Measurements from ENCODE around the gene TSKS. TPM values are rescaled to one million over a fixed set of nuclear protein-coding genes. Genes with fewer than 3 reads are reported as not detected.

Gene TSKS
- total RNA-seq, 1 donor = 1.4 TPM

- no peak overlapping the region for H3K4me3 ChIP-seq (ENCODE audit: low read depth, low read length)
- no peak for TF ChIP-seq CTCF (IDR thresholded peaks at IDR 0.05; ENCODE audit: insufficient read depth, low read length)
- no peak for DNase-seq (ENCODE audit: low read depth)
Measured at GRCh38 chr19:49700563-49700962, 62.5 kb downstream of the TSKS start.

GRCh38 chr19:49699364-49699763 lies 63.7 kb downstream of the TSKS start:
- DNase-seq (ENCODE audit: low read depth) = no peak
- no peak for TF ChIP-seq CTCF (IDR thresholded peaks at IDR 0.05; ENCODE audit: insufficient read depth, low read length)

GRCh38 chr19:49696865-49697264 lies 66.2 kb downstream of the TSKS start:
- no peak for DNase-seq (ENCODE audit: low read depth)
- no peak overlapping the region for H3K4me3 ChIP-seq (ENCODE audit: low read depth, low read length)
- TF ChIP-seq CTCF (IDR thresholded peaks at IDR 0.05; ENCODE audit: insufficient read depth, low read length) = no peak

More at GRCh38 chr19:49699364-49699763, 63.7 kb downstream of the TSKS start:
- no peak overlapping the region for H3K4me3 ChIP-seq (ENCODE audit: low read depth, low read length)

DNA sequence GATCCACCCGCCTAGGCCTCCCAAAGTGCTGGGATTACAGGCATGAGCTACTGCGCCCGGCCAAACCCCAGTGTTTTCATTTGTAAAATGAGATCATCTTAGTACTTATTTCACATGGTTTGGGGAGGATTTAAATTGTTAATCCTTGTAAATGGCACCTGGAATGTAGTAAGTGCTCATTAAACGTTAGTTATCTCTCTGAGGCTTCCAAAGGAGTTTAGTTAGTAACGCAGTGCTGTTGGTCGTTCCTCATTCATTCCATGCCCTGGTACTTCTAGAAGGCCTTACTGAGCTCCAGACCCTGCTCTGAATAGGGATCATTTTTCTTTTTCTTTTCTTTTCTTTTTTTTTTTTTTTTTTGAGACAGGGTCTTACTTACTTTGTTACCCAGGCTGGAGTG lies 67.0 kb downstream of the TSKS start:
- TF ChIP-seq CTCF (IDR thresholded peaks at IDR 0.05; ENCODE audit: insufficient read depth, low read length) = no peak
- H3K4me3 ChIP-seq (ENCODE audit: low read depth, low read length) = no peak overlapping the region
- DNase-seq (ENCODE audit: low read depth) = no peak

DNA sequence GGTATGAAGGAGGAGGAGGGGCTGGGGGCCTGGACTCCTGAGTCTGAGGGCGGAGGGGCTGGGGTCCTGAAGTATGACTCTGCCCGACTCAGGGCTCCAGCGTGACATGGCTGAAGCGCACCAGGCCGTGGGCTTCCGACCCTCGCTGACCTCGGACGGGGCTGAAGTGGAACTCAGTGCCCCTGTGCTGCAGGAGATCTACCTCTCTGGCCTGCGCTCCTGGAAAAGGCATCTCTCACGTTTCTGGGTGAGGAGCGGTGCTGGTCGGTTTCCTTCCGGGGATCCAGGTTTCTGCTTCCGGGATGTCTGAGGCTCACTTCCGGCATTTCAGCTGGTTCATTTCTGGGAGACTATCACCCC lies 71.0 kb downstream of the TSKS start:
- DNase-seq (ENCODE audit: low read depth) = no peak
- TF ChIP-seq CTCF (IDR thresholded peaks at IDR 0.05; ENCODE audit: insufficient read depth, low read length) = no peak
- H3K4me3 ChIP-seq (ENCODE audit: low read depth, low read length) = peak overlapping the region; percentile 74

DNA sequence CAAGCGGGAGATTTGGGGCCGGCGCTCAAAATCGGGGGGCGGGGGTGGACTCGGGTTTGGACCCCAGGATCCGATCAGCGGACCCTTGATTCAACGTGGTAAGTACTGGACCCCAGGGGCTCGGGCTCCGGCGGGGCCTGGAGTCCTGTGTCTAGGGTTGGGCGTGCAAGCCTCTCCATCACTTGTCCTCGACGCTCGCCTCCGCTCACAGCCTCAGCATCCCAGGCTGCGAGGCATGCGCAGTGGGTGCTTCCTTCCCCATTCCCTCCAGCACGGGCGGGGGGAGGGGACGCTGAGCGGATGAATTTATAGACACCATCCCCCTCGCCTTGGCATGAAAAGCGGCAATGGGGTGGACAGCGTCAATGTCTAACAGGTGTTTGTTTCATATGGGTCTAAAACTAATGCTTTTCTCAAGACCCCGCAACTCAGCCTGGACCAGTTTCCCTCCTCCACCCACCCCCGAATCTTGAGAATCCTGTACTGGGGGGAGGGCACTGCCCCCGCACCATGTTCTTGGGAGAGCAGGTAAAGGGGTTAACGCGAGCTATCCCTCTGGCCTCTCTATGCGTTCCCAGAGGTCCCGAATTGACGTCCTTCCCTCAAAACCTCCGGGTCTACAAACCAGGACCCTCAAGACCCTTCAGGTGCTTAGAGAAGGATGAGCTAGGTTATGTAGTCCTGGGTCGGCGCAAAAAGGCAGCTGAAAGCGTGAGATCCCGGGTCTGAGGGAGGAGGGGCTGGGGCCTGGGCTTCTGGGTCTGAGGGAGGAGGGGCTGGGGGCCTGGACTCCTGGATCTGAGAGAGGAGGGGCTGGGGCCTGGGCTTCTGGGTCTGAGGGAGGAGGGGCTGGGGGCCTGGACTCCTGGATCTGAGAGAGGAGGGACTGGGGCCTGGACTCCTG lies 71.6 kb downstream of the TSKS start:
- peak overlapping the region; percentile 74 for H3K4me3 ChIP-seq (ENCODE audit: low read depth, low read length)
- peak; percentile 72 for DNase-seq (ENCODE audit: low read depth)
- TF ChIP-seq CTCF (IDR thresholded peaks at IDR 0.05; ENCODE audit: insufficient read depth, low read length) = no peak
